Measurements from ENCODE around the gene TNFRSF6B. TPM values are rescaled to one million over a fixed set of nuclear protein-coding genes. Genes with fewer than 3 reads are reported as not detected.

Gene TNFRSF6B
- total RNA-seq, 1 experiment from 2014 or later, result 1.7 TPM

DNA sequence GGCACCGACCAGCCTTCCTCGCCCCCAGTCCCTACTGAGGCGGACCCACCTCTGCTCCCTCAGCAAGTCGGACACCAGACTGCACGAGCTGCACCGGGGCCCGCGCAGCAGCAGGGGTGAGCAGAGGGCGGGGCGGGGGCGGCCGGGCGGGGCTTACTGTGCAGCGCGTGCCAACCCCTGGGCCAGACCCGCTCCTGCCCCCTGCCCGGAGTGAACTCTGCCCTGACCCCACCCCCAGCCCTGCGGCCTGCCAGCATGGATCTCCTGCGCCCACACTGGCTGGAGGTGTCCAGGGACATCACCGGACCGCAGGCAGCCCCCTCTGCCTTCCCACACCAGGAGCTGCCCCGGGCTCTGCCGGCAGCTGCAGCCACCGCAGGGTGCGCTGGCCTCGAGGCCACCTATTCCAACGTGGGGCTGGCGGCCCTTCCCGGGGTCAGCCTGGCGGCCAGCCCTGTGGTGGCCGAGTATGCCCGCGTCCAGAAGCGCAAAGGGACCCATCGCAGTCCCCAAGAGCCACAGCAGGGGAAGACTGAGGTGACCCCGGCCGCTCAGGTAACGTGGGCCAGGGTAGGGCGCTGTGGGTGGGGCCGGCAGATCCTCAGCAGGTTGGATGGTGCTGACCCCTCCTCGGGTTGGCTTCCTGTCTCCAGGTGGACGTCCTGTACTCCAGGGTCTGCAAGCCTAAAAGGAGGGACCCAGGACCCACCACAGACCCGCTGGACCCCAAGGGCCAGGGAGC is 41.7 kb downstream of the TNFRSF6B start:
- peaks cover 6% of the 10 kb centered on the region for H3K4me1 ChIP-seq
- H3K27ac ChIP-seq, result no peak overlapping the region
- no peaks in the 10 kb centered on the region for H3K27me3 ChIP-seq
- no peak overlapping the region for H3K4me3 ChIP-seq
- H3K9me3 ChIP-seq (replicated peaks), result no peaks in the 10 kb centered on the region
- DNase-seq, result no peak
- peaks cover 17% of the 10 kb centered on the region for H3K36me3 ChIP-seq

DNA sequence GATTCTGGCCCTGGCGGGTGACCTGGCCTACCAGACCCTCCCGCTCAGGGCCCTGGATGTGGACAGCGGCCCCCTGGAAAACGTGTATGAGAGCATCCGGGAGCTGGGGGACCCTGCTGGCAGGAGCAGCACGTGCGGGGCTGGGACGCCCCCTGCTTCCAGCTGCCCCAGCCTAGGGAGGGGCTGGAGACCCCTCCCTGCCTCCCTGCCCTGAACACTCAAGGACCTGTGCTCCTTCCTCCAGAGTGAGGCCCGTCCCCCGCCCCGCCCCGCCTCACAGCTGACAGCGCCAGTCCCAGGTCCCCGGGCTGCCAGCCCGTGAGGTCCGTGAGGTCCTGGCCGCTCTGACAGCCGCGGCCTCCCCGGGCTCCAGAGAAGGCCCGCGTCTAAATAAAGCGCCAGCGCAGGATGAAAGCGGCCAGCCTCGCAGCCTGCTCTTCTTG is 42.3 kb downstream of the TNFRSF6B start:
- DNase-seq, result peak; percentile 62
- H3K4me3 ChIP-seq, result peak overlapping the region; percentile 50; the same call in 1 of the 2 replicates
- no peaks in the 10 kb centered on the region for H3K9me3 ChIP-seq (replicated peaks)
- peaks cover 11% of the 10 kb centered on the region for H3K36me3 ChIP-seq
- no peaks in the 10 kb centered on the region for H3K27me3 ChIP-seq
- H3K27ac ChIP-seq, result no peak overlapping the region
- peaks cover 6% of the 10 kb centered on the region for H3K4me1 ChIP-seq

DNA sequence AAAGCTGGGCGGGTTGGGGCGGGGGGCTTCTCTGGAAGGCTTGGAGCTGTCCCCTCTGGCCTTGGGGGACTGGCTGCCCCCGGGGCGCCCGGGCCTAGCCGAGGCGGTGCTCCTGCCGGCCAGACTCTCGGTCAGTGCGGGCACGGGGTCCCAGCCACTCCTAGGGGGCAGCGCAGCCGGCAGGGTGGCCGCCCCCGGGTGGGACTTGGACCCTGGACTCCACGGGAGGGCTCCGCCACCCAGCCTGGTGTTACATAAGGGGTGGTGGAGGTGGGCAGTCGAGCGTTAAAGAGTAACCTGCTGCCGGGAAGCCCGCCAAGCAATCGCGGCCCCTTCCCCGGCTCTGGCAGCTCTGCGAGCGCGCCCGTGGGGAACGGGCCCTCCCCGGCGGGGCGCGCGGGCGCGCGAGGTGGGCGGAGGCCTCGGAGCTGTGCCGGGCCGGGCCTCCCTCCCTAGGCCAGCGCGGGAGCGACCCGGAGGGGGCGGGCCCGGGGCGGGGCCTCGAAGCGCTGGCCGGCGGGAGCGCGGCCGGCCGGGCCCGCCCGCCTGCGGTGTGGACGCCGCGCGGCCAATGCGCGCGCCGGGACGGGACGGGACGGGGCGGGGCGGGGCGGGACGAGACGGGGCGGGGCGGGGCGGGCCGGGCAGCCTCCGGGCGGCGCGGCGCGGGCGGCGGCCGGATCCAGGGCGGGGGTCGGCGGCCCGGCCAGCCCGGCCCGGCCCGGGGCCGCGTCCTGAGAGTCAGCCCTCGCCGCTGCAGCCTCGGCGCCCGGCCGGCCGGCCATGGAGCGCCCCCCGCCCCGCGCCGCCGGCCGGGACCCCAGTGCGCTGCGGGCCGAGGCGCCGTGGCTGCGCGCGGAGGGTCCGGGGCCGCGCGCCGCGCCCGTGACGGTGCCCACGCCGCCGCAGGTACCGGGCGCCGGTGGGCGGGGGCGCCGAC is 42.9 kb downstream of the TNFRSF6B start, which contains the start of gene SLC2A4RG:
Gene SLC2A4RG (plus strand): TSS at position 647 of the 940 bp plus-strand sequence. CDS start 137 bp downstream, at position 784.
- Histone ChIP-seq H3K4me1 (peaks cover 6% of the 10 kb centered on the region), H3K36me3 (peaks cover 7% of the 10 kb centered on the region), H3K27ac (peak within 1 kb of the TSS; percentile 27), H3K9me3 (replicated peaks) (no peaks in the 10 kb centered on the region), H3K27me3 (no peaks in the 10 kb centered on the region), H3K4me3 (peak within 1 kb of the TSS; percentile 80)
- DNase-seq, result peak; percentile 77 to 91

DNA sequence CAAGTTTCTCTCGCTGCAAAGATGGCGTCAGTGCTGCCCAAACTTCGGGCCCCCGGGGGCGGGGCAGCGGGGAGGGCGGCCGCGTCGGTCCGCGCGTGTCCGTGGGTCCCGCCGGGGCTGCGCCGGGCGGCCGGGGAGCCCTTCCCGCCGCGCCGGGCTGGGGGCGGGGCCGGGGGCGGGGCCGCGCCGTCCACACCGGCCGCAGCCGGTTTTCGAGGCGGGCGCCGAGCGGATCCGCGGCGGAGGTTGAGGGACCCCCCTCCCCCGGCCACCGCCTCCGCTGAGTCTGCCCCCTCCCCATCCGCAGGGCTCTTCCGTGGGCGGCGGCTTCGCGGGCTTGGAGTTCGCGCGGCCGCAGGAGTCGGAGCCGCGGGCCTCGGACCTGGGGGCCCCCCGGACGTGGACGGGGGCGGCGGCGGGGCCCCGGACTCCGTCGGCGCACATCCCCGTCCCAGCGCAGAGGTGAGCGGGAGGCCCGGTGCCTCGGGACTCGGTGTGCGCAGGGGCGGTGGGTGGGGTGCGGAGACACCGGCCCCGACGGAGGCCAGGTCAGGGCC is 43.7 kb downstream of the TNFRSF6B start:
- Histone ChIP-seq H3K4me3 (peak overlapping the region; percentile 80), H3K27me3 (no peaks in the 10 kb centered on the region), H3K36me3 (peaks cover 7% of the 10 kb centered on the region), H3K9me3 (replicated peaks) (no peaks in the 10 kb centered on the region), H3K4me1 (peaks cover 6% of the 10 kb centered on the region), H3K27ac (peak overlapping the region; percentile 27)
- DNase-seq, result peak in 1 of 2 experiments; percentile 58

DNA sequence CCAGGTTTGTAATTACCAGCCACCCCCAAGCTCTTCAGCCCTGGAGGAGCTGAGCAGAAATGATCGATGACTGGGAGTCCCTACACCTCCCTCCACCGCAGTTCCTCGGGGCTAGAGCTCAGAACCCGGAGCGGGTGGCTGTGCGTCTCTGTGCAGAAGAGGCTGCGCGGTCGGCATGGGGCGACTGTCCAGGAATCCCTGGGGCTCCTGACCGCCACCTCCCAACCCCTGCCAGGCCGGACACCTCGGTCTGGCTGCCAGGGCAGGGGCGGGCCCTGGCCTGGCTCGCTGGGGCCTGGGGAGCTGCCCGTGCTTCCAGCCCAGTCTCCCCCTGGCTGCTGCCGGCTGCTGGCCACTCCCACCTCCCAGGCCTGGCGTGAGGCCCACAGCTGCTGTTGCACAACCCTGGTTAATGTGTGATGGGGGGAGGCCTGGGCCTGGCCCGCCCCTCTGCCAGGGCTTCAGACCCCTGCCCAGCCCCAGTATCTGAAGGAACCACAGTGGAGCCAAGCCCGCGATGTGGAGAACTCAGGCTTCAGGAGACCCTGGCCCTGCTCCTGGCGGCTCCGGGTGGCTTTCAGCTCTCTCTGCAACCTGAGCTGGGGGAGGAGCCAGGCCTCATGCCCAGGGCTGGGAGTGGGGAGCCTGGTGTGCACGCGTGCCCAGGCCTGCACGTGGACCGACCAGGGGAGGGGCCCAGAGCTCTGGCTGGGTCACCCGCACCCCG is 44.3 kb downstream of the TNFRSF6B start:
- peak overlapping the region; percentile 27 for H3K27ac ChIP-seq
- peaks cover 7% of the 10 kb centered on the region for H3K36me3 ChIP-seq
- no peaks in the 10 kb centered on the region for H3K9me3 ChIP-seq (replicated peaks)
- H3K4me1 ChIP-seq, result peaks cover 6% of the 10 kb centered on the region
- peak overlapping the region; percentile 80 for H3K4me3 ChIP-seq
- H3K27me3 ChIP-seq, result no peaks in the 10 kb centered on the region
- peak; percentile 94 for DNase-seq

DNA sequence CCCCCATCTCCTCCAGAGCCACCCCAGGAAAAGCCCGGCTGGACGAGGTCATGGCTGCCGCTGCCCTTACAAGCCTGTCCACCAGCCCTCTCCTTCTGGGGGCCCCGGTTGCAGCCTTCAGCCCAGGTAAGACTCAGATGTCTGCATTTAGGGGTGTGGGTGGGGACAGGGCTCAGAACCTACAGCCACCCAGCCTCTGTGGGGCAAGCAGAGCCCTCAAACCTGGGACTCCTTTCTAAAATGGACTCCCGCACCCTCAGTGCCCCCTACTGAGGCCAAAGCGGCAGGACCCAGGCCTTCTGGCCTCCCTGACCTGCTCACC is 44.9 kb downstream of the TNFRSF6B start:
- H3K27ac ChIP-seq, result peak overlapping the region; percentile 27
- peaks cover 7% of the 10 kb centered on the region for H3K36me3 ChIP-seq
- no peak for DNase-seq
- no peaks in the 10 kb centered on the region for H3K9me3 ChIP-seq (replicated peaks)
- H3K4me3 ChIP-seq, result peak overlapping the region; percentile 80
- H3K27me3 ChIP-seq, result no peaks in the 10 kb centered on the region
- peaks cover 6% of the 10 kb centered on the region for H3K4me1 ChIP-seq

DNA sequence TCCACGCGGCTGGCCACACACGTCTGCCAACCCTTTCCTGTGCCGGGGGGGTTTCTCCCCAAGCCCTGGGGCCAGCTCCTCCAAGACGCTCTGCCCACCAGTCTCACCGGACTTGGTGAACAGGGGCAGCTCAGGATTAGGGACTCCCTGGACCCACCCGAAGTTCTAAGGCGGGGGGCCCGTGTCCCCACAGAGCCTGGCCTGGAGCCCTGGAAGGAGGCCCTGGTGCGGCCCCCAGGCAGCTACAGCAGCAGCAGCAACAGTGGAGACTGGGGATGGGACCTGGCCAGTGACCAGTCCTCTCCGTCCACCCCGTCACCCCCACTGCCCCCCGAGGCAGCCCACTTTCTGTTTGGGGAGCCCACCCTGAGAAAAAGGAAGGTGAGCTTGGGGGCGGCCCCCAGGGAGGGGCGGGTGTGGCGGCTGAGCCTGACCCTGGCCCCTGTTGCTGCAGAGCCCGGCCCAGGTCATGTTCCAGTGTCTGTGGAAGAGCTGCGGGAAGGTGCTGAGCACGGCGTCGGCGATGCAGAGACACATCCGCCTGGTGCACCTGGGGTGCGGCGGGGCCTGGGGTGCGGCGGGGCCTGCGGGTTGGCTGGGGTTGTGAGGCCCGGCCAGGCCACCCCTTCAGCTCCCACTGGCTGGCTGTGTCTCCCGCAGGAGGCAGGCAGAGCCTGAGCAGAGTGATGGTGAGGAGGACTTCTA is 45.4 kb downstream of the TNFRSF6B start:
- no peaks in the 10 kb centered on the region for H3K27me3 ChIP-seq
- H3K9me3 ChIP-seq (replicated peaks), result no peaks in the 10 kb centered on the region
- no peak for DNase-seq
- peak overlapping the region; percentile 80 for H3K4me3 ChIP-seq
- no peak overlapping the region; the same call in 1 of the 2 replicates for H3K27ac ChIP-seq
- peaks cover 7% of the 10 kb centered on the region for H3K36me3 ChIP-seq
- H3K4me1 ChIP-seq, result peaks cover 6% of the 10 kb centered on the region

DNA sequence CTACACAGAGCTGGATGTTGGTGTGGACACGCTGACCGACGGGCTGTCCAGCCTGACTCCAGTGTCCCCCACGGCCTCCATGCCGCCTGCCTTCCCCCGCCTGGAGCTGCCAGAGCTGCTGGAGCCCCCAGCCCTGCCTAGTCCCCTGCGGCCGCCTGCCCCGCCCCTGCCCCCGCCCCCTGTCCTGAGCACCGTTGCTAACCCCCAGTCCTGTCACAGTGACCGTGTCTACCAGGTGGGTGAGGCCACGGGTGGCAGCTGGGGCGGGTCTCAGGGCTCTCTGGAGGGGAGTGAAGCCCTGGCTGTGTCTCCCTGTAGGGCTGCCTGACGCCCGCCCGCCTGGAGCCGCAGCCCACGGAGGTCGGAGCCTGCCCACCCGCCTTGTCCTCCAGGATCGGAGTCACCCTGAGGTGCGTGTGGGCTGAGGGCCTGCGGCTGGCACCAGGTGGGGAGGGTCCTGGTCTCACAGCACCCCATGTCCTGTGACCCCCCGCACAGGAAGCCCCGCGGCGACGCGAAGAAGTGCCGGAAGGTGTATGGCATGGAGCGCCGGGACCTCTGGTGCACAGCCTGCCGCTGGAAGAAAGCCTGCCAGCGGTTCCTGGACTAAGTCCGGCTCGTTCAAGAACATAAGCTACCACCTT is 46.1 kb downstream of the TNFRSF6B start:
- Histone ChIP-seq H3K4me1 (peaks cover 6% of the 10 kb centered on the region), H3K4me3 (no peak overlapping the region), H3K27ac (no peak overlapping the region), H3K27me3 (no peaks in the 10 kb centered on the region), H3K36me3 (peaks cover 7% of the 10 kb centered on the region), H3K9me3 (replicated peaks) (no peaks in the 10 kb centered on the region)
- no peak for DNase-seq

DNA sequence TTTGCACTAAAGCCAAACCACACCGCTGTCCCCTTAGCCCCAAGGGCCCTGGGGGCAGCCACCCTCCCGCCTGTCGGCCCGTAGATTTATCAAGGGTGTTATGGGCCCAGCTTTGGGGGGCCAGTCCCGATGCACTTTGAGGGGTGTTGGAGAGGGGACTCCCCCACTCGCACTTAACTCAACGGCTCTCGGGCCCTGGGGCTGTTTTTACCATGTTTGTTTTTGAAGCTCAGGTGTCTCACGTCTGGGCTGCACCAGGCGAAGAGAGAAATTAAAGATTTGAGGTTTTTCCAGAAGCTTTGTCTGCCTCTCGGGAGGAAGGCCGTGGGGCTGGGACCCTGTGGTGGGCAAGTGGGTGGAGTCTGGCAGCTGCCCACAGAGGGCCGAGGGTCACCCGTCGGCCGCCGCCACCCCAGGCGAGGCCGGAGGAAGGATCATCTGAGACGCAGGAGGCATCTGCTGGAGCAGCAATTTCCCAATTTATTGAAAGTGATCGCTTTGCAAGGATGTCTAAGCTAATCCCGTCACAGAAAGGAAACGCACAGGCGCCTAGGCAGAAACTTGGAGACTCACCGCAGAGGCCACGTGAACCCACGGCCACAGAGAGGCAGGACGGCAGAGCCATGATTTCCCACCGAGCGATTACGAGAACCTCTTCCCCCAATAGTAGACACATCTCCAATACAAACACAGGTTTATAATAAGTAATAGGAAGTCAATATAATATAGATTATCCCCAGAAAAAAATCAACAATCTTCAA is 46.9 kb downstream of the TNFRSF6B start:
- Histone ChIP-seq H3K9me3 (replicated peaks) (no peaks in the 10 kb centered on the region), H3K36me3 (peaks cover 7% of the 10 kb centered on the region), H3K4me1 (peaks cover 6% of the 10 kb centered on the region), H3K4me3 (no peak overlapping the region), H3K27me3 (no peaks in the 10 kb centered on the region), H3K27ac (no peak overlapping the region)
- no peak for DNase-seq

DNA sequence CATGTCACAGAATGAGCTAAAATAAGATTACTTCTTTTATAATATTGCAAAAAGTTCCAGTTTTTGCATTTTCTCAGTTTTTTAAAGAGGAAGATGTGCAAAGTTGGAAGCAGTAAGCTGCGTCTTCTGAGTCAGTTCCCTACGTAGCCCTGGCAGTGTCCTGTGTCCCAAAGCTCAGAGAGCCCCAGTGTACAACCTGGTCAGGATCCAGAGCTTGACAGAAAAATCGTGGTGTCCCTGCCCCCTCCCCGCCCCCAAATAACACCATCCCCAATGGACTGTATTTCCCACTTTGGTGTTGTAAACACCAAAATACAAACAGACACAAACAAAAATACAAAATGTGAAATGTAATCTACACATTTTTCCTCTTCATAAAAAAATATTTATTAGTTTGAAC is 47.7 kb downstream of the TNFRSF6B start:
- Histone ChIP-seq H3K27me3 (no peaks in the 10 kb centered on the region), H3K9me3 (replicated peaks) (no peaks in the 10 kb centered on the region), H3K4me1 (peaks cover 6% of the 10 kb centered on the region), H3K4me3 (no peak overlapping the region), H3K27ac (no peak overlapping the region), H3K36me3 (peaks cover 7% of the 10 kb centered on the region)
- no peak for DNase-seq

DNA sequence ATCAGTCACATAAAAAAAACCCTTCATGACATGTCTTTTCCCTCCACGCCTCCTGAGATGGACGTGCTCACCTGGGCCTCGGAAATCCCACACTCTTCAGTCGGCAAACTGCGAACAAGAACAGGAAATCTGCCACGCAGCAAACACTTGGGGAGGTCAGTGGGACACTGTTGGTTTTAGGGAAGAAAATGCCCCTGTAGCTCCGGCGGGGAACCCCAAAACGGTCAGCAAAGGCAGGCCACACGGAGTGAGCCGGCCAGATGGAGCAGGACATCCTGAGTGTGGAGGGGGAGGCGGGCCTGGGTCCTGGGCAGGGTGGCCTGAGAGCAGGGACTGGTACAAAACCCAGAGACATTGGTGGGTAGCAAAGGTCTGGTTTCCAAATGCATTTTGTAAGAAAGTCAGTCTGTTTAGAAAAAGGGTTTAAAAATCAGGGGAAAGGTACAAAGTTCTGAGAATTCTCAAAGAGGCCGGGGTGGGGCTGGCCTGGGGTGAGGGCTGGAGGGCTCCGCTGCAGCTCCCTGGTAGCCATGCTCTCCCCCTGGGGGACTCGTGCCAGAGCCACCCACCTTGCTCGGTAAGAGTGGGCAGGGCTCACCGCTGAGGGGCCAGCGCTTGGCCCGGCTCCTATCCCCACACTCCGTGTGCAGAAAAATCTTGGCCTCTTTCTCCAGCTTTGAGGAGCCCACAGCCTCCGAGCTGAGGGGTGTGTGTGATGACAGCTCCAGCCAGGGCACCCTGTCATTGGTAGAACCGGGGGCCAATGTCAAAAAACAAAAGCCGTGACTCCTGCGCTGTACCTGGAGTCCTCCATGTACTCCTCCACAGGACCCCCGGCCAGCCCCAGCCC is 48.3 kb downstream of the TNFRSF6B start:
- H3K27ac ChIP-seq, result no peak overlapping the region
- no peak for DNase-seq

DNA sequence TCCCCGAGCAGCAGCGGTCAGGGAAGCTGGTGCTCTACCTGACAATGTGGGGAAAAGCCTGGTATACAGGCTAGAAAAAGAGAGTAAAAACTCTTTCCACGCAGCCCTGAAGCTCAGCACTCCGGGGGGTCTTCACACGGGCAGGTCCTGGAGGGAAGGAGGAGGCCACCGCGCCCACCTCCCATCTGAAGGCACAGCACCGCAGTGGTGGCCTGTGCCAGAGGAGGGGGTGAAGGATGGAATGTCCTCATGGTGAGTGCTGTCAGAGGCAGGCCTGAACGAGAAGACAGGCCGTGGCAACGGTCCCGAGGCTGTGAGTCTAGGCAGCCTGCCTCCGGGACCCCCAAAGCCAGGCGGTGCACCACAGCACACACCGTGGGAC is 49.0 kb downstream of the TNFRSF6B start:
- Histone ChIP-seq H3K27me3 (no peaks in the 10 kb centered on the region), H3K9me3 (replicated peaks) (no peaks in the 10 kb centered on the region), H3K36me3 (peaks cover 7% of the 10 kb centered on the region), H3K27ac (no peak overlapping the region), H3K4me1 (peaks cover 6% of the 10 kb centered on the region), H3K4me3 (no peak overlapping the region)
- no peak for DNase-seq

More for the DNA sequence above, 48.3 kb downstream of the TNFRSF6B start:
- peaks cover 6% of the 10 kb centered on the region for H3K4me1 ChIP-seq
- peaks cover 7% of the 10 kb centered on the region for H3K36me3 ChIP-seq
- no peak overlapping the region for H3K4me3 ChIP-seq
- no peaks in the 10 kb centered on the region for H3K9me3 ChIP-seq (replicated peaks)
- H3K27me3 ChIP-seq, result no peaks in the 10 kb centered on the region
